Testis (tissue), 3 donors: ENCODE results near the gene CAMKMT. TPM values are rescaled to one million over a fixed set of nuclear protein-coding genes. Genes with fewer than 3 reads are reported as not detected.

Experiments
- DNase-seq: peaks from one replicate; pipeline ENCODE4 v3.0.0-alpha.2; 2019
- H3K27ac ChIP-seq, 2 donors: fragments of 200-600 bp; sonication (generic); one replicate each; pipeline ENCODE4 v1.5.1; 2019
- H3K27me3 ChIP-seq: fragments of 200-600 bp; sonication (generic); one replicate; pipeline ENCODE4 v1.5.1; 2019
- H3K36me3 ChIP-seq: fragments of 200-600 bp; sonication (generic); one replicate; pipeline ENCODE4 v1.5.1; 2017; ENCODE audit warnings: low read depth; ENCODE audit errors: missing control alignments
- H3K4me1 ChIP-seq: fragments of 200-600 bp; sonication (generic); one replicate; pipeline ENCODE4 v1.5.1; 2019
- H3K4me3 ChIP-seq, 2 donors: fragments of 200-600 bp; sonication (generic); one replicate each; pipeline ENCODE4 v1.5.1; 2017 to 2019
- H3K9me3 ChIP-seq: fragments of 200-600 bp; sonication (generic); one replicate; pipeline ENCODE4 v1.5.1; 2017
- CTCF ChIP-seq, 3 experiments: fragments of 450-650 bp in 2 of 3; fragments of 200-600 bp in 1 of 3; sonication (generic) in 1 of 3; IDR thresholded peaks; one replicate each; pipeline ENCODE4 v1.5.1; 2016 to 2019; ENCODE audit warnings: antibody characterized with exemption in 3 of 3, mild to moderate bottlenecking in 2 of 3, moderate library complexity in 1 of 3
- POLR2A ChIP-seq: fragments of 450-650 bp; IDR thresholded peaks from one replicate; pipeline ENCODE4 v1.6.1; 2017; ENCODE audit warnings: antibody characterized with exemption, mild to moderate bottlenecking, moderate library complexity
- WGBS, 2 donors: methylation state at CpG; one replicate each; pipeline ENCODE4 v1.1.5; 2018; 5-methylcytosine and 5-hydroxymethylcytosine counted together
- intact Hi-C: fragments of 100-400 bp; cut with DNase I; formaldehyde crosslinking; loops from one replicate; pipeline ENCODE4 v1.15.1; 2023; ENCODE audit warnings: low total_unique reads
- polyA plus RNA-seq: library from polyadenylated mRNA; stranded (reverse); fragments of 350-450 nt; fragmentation: Illumina TruSeq; extraction: RNeasy Lipid Tissue Mini Kit (QIAGEN cat#74804); gene quantifications from one replicate; pipeline ENCODE4 v1.2.3, GENCODE V29; 2014; ENCODE audit warnings: low read depth, low replicate concordance; ENCODE audit not compliant: insufficient read depth
- total RNA-seq, 2 donors: library from RNA; depleted of rRNA; stranded (reverse); fragments of >200 nt; gene quantifications; one replicate each; pipeline ENCODE4 v1.2.3, GENCODE V29; 2016

CAMKMT gene
- total and polyA plus RNA-seq, 3 donors from 2014 or later, result 15.9 to 21.2 (median 18.5) TPM

GRCh38 chr2:44605511-44605910 is 243.8 kb downstream of the CAMKMT start:
- no peaks in the 10 kb centered on the region for H3K4me1 ChIP-seq
- H3K36me3 ChIP-seq, result no peaks in the 10 kb centered on the region
- intact Hi-C loops, result no loop called here
- 0 to 61% methylated on average over 1 of the region's 1 CpG for WGBS, 2 donors
- H3K27me3 ChIP-seq, result no peaks in the 10 kb centered on the region
- no peak overlapping the region for H3K4me3 ChIP-seq
- DNase-seq, result no peak
- H3K9me3 ChIP-seq, result no peaks in the 10 kb centered on the region
- H3K27ac ChIP-seq, result no peak overlapping the region
- no peak for TF ChIP-seq CTCF (IDR thresholded peaks at IDR 0.05)
- no peak for TF ChIP-seq POLR2A

- H3K36me3 ChIP-seq, result no peaks in the 10 kb centered on the region
- no peaks in the 10 kb centered on the region for H3K9me3 ChIP-seq
- H3K4me1 ChIP-seq, result no peaks in the 10 kb centered on the region
- 88 to 91% methylated on average over 1 of the region's 1 CpG for WGBS, 2 donors
- H3K27me3 ChIP-seq, result no peaks in the 10 kb centered on the region
- TF ChIP-seq POLR2A (no peak), CTCF (IDR thresholded peaks at IDR 0.05) (no peak)
- no peak for DNase-seq
- H3K27ac ChIP-seq, result no peak overlapping the region
- no peak overlapping the region for H3K4me3 ChIP-seq
- intact Hi-C loops, result no loop called here
These were observed 250.5 kb downstream of the CAMKMT start for GRCh38 chr2:44612276-44612675.

- Histone ChIP-seq H3K9me3 (no peaks in the 10 kb centered on the region), H3K36me3 (no peaks in the 10 kb centered on the region), H3K27me3 (no peaks in the 10 kb centered on the region), H3K4me3 (no peak overlapping the region), H3K4me1 (no peaks in the 10 kb centered on the region), H3K27ac (no peak overlapping the region)
- intact Hi-C loops, result no loop called here
- no peak for TF ChIP-seq CTCF (IDR thresholded peaks at IDR 0.05)
- TF ChIP-seq POLR2A, result no peak
- no peak for DNase-seq
- 96 to 97% methylated on average over 2 of the region's 2 CpGs for WGBS, 2 donors
These were observed 253.2 kb downstream of the CAMKMT start for GRCh38 chr2:44614940-44615339.

GRCh38 chr2:44615950-44616518 is 254.3 kb downstream of the CAMKMT start:
- Histone ChIP-seq H3K36me3 (no peaks in the 10 kb centered on the region), H3K27ac (no peak overlapping the region), H3K4me1 (no peaks in the 10 kb centered on the region), H3K27me3 (no peaks in the 10 kb centered on the region), H3K4me3 (no peak overlapping the region), H3K9me3 (no peaks in the 10 kb centered on the region)
- WGBS, 2 donors, result 56 to 70% methylated on average over 4 of the region's 4 CpGs
- DNase-seq, result no peak
- TF ChIP-seq CTCF (IDR thresholded peaks at IDR 0.05), result no peak
- TF ChIP-seq POLR2A, result no peak
- intact Hi-C loops, result no loop called here

- no peak for TF ChIP-seq CTCF (IDR thresholded peaks at IDR 0.05)
- TF ChIP-seq POLR2A, result no peak
These were observed 255.0 kb downstream of the CAMKMT start for GRCh38 chr2:44616667-44617155.

More at GRCh38 chr2:44616667-44617155, 255.0 kb downstream of the CAMKMT start:
- Histone ChIP-seq H3K27me3 (no peaks in the 10 kb centered on the region), H3K4me1 (no peaks in the 10 kb centered on the region), H3K9me3 (no peaks in the 10 kb centered on the region), H3K4me3 (no peak overlapping the region), H3K27ac (no peak overlapping the region), H3K36me3 (no peaks in the 10 kb centered on the region)
- intact Hi-C loops, result no loop called here
- no peak for DNase-seq
- WGBS, 2 donors, result 59 to 69% methylated on average over 3 of the region's 3 CpGs
